Stimulated activated CD8-positive, alpha-beta memory T cell treated with anti-CD3 and anti-CD28 coated beads, Interleukin-12 subunit alpha, Interleukin-12 subunit beta, amount 100 ng/mL, for 24 hours (primary cell): Measurements from ENCODE around the gene UMAD1.

ENCODE experiments used
- DNase-seq: peaks from one replicate; pipeline ENCODE4 v3.0.0-alpha.2; 2020; ENCODE audit errors: extremely low read depth

Gene UMAD1

GRCh38 chr7:7688956-7689355 is 48.4 kb downstream of the UMAD1 start:
- no peak for DNase-seq

GRCh38 chr7:7693881-7694280 is 53.3 kb downstream of the UMAD1 start:
- no peak for DNase-seq

GRCh38 chr7:7694542-7694941 is 54.0 kb downstream of the UMAD1 start:
- DNase-seq = no peak

GRCh38 chr7:7695111-7695817 is 54.7 kb downstream of the UMAD1 start:
- no peak for DNase-seq

GRCh38 chr7:7696458-7697119 is 56.0 kb downstream of the UMAD1 start:
- no peak for DNase-seq

- DNase-seq = no peak
Observed at GRCh38 chr7:7698930-7699329, 58.4 kb downstream of the UMAD1 start.

- DNase-seq = no peak
Observed at GRCh38 chr7:7699380-7699779, 58.8 kb downstream of the UMAD1 start.

- no peak for DNase-seq
Observed at GRCh38 chr7:7699970-7700369, 59.4 kb downstream of the UMAD1 start.

GRCh38 chr7:7701527-7701926 is 61.0 kb downstream of the UMAD1 start:
- no peak for DNase-seq

GRCh38 chr7:7702826-7703225 is 62.3 kb downstream of the UMAD1 start:
- no peak for DNase-seq

- no peak for DNase-seq
Observed at GRCh38 chr7:7703427-7703826, 62.9 kb downstream of the UMAD1 start.

GRCh38 chr7:7704867-7705266 is 64.3 kb downstream of the UMAD1 start:
- no peak for DNase-seq

- DNase-seq = no peak
Observed at GRCh38 chr7:7705318-7705717, 64.8 kb downstream of the UMAD1 start.

- no peak for DNase-seq
Observed at GRCh38 chr7:7706101-7706511, 65.6 kb downstream of the UMAD1 start.

GRCh38 chr7:7706556-7707172 is 66.1 kb downstream of the UMAD1 start:
- no peak for DNase-seq

GRCh38 chr7:7707246-7707645 is 66.7 kb downstream of the UMAD1 start:
- no peak for DNase-seq

GRCh38 chr7:7707806-7708205 is 67.3 kb downstream of the UMAD1 start:
- DNase-seq = no peak

GRCh38 chr7:7709291-7709690 is 68.7 kb downstream of the UMAD1 start:
- DNase-seq = no peak

- no peak for DNase-seq
Observed at GRCh38 chr7:7710469-7710868, 69.9 kb downstream of the UMAD1 start.

- no peak for DNase-seq
Observed at GRCh38 chr7:7713730-7714129, 73.2 kb downstream of the UMAD1 start.

- DNase-seq = no peak
Observed at GRCh38 chr7:7718492-7718891, 77.9 kb downstream of the UMAD1 start, which contains the start of gene RPA3. Gene RPA3, minus strand, starts transcription at chr7:7718607. Its CDS starts 78,189 bp downstream, at chr7:7640418.

GRCh38 chr7:7719236-7719635 is 78.7 kb downstream of the UMAD1 start:
- DNase-seq = no peak

- DNase-seq = no peak
Observed at GRCh38 chr7:7720193-7720592, 79.6 kb downstream of the UMAD1 start.
